DMS53 (cell line): ENCODE measurements around the gene TRIM7.
"Not testable (repeated sequence)": the region's sequence is repeated elsewhere in the genome, so short reads cannot be mapped to it uniquely, and the experiment has no call there.

Experiments used
- DNase-seq: peaks from one replicate; lab custom pipeline; 2025; lab: John Stamatoyannopoulos, UW

TRIM7 gene

DNA sequence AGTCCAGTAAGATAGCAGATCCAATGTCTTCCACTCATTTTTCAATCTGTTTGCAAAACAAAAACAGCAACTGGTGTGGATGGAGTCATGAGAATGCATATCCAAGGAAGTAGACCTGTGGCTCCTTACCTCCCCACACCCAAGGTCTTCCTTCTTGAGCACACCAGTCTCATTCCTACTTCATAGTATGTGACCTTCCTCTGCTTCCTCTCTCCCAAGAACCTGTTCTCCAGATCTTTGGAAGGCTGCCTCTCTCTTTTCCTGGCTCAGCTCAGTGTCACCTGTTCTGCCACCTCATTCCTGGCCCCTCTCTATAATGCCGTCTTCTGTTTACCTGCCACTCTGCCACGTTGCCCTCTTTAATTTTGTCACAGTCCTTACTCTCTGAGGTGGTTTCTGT, 7.9 kb upstream of the TRIM7 start:
- no peak for DNase-seq

DNA sequence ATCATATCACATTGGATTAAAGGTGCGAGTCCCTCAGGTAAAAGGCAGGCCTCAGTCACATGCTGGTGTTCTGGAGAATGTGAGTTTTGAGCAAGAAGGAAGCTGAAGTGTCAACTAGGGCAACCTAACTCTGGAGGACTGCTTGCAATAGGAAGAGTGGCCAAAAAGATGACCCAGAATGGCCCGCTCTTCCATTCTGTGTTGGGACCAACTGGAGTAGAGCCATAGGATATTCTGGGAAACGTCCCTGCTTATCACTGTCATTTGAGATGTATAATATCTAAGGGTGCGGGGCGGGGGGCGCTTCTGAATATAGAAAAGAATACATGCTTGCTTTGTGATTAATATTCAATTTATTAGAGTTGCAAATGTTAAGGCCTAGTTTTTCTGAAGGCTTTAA, 7.1 kb upstream of the TRIM7 start:
- no peak for DNase-seq

GRCh38 chr5:181211208-181211607, 6.2 kb upstream of the TRIM7 start:
- no peak for DNase-seq

DNA sequence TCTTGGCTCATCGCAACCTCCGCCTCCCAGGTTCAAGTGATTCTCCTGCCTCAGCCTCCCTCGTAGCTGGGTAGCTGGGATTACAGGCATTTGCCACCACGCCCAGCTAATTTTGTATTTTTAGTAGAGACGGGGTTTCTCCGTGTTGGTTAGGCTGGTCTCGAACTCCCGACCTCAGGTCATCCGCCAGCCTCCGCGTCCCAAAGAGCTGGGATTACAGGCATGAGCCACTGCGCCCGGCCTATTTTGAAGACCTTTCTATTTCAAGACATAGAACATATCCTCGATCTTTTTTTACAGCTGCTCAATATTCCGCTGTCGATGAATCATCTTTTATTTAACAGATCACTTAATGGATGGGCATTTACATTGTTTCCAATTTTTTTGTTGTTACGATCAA, 5.7 kb upstream of the TRIM7 start:
- not testable (repeated sequence) for DNase-seq

- not testable (repeated sequence) for DNase-seq
Measured at GRCh38 chr5:181210148-181210547, 5.2 kb upstream of the TRIM7 start.

- not testable (repeated sequence) for DNase-seq
Measured at GRCh38 chr5:181209006-181209405, 4.0 kb upstream of the TRIM7 start.

- no peak for DNase-seq
Measured at GRCh38 chr5:181207960-181208253, 2.9 kb upstream of the TRIM7 start.

GRCh38 chr5:181207214-181207959, 2.4 kb upstream of the TRIM7 start:
- DNase-seq, result no peak

- no peak for DNase-seq
Measured at GRCh38 chr5:181205761-181206649, 1.0 kb upstream of the TRIM7 start.

DNA sequence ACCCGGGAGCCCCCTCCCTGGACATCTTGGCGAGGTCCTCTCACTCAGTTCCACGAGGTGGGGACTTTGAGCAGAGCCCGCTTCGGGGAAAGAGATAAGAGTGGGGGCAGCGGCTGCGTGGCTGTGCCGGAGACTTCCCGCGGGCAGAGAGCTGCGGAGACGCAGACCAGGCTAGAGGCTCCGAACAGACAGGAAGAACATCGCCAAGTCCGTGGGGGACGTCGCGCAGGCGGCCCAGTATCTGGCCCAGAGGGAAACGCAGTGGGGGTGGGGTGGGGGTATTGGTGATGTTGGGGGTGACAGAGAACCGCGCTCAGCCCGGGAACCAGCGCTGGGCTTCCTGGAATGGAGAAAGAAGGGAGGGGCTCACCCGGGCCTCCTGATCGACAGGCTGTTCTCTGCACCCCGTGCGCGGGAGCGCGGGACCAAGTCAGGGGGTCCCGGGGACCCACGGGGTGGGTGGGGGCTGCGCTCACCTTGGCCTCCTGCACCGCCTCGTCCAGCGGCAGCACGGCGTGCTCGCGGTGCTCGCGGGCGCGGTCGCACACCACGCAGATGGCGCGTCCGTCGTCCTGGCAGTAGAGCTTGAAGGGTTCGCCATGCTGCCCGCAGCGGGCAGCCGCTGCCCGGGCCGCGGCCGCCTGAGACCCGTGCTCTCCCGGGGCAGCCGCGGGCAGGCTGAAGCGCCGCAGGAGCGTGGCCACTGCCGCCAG, 727 bp downstream of the TRIM7 start:
- DNase-seq, result no peak

DNA sequence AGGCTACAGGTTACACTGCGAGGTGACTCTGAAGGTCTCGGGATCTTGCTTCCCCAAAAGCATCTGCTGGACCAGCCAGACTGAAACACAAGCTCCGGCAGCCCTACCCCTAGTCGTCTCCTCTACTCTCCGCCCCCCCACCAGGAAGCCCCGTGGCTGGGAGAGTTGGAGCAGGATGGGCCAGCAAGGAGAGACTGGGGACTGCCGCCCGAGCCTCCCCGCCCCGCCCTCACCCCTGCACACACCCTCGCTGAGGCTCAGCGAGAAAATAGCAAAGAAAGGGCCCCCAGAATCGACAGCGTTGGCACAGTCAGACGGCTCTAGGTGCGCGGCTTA, 1.3 kb downstream of the TRIM7 start:
- DNase-seq, result no peak

- DNase-seq, result no peak
Measured at GRCh38 chr5:181203093-181203711, 1.8 kb downstream of the TRIM7 start.

GRCh38 chr5:181200816-181201215, 4.2 kb downstream of the TRIM7 start:
- no peak for DNase-seq

- no peak for DNase-seq
Measured at GRCh38 chr5:181199881-181200638, 4.9 kb downstream of the TRIM7 start.

- DNase-seq, result no peak
Measured at GRCh38 chr5:181198905-181199519, 6.0 kb downstream of the TRIM7 start.

DNA sequence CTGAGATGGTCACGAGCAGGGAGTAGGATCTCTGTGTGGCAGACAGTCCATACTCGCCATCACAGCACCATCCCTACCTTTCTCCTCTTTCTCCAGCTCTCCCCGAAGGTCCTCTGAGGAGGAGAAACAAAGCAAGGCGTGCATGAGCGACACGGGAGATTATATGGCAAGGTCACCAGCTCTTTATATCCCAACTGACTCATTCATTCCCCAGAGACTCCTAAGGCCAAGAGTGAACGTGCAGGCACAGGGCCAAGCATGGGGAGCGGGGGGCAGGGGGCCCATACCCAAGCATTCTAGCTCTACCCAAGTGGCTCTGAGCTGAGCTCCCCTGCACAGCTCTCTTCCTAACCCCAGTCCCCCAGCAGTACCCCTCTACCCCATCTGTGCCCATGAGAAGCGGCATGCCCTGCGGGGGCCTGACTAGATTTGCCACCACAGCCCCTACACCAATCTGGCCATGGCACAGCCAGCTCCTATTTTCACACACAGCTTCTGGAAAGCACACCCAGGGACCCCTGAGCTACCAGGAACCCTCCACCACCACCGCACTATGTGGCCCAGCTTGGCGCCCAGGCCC, 6.8 kb downstream of the TRIM7 start:
- DNase-seq, result no peak

- DNase-seq, result no peak
Measured at GRCh38 chr5:181197326-181197951, 7.6 kb downstream of the TRIM7 start.

GRCh38 chr5:181195249-181195761, 9.7 kb downstream of the TRIM7 start:
- no peak for DNase-seq

DNA sequence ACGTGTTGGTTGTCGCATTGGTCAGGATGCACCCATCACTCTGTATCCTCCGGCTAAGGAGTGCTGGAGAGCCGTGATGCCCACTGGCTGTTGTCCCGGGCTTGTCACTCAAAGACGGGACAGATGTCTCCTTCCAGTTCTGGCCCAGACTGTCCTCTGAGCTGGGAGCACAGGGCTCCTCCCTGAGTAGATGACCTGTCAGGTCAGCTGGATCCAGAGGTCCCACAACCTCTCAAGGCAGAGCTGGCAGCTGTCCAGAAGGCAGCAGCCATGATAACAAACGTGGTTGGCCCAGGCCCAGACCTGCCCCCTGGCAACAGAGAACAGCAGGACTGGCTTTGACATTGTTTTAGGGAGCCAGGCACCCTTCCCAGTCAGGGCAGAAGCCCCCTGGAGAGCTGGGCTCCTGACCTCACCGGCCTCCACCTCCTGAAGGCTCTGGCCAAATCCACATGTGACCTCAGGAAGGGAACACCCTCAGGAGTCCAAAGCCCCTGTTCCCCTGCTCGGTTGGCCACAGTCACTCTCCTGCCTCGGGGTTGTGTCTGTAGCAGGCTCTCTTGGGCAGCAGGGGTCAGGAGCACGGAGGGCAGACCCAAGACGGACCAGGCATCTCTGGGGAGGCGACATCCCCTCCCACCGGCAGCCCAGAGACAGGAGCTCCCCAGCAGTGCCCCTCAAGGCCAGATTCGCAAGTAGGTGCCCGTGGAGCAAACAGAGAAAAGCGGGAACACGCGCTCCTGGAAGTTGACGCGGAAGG, 10.3 kb downstream of the TRIM7 start:
- no peak for DNase-seq
